Measurements from ENCODE around the gene CLINT1. TPM values are rescaled to one million over a fixed set of nuclear protein-coding genes. Genes with fewer than 3 reads are reported as not detected.

Gene CLINT1
- polyA plus RNA-seq, 2 of the 4 experiments (the other 2 are of a cell fraction): 89.7 to 185 TPM

DNA sequence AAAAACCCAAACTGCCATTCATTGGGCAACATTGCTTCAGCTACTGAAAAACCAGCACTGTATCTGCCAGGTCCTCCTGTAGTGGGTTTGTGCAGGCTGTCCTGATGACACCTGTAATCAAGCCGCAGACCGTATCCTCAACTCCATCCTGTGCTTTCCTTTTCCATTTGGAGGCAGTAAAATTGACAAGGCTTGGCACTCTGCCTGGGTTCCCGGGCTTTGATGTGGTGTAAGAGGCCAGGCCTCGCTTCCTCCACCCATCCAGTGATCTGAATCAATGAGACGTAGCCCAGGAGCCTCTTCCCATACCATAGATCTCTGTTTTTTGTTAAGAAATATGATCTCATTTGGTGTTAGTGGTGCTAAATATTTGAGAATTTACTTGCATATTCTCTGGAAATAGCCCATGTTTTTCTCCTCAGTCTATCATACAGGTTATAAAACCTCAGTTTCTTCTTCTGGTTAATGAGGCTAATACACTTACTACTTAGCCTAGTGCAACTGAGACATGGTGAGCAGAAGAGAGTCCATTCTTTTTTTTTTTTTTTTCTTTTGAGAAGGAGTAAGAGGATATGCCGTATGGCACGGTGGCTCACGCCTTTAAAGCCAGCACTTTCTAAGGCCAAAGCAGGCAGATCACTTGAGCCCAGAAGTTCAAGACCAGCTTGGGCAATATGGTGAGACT lies 80.7 kb downstream of the CLINT1 start:
- DNase-seq (ENCODE audit: low read depth in 1 of 2, low spot score in 1 of 2) (no peak), ATAC-seq (no peak), FAIRE-seq (no peak)
- no peak overlapping the region for H3K4me2 ChIP-seq
- POLR2A ChIA-PET: no interaction called here
- 75% methylated on average over 8 of the region's 8 CpGs for WGBS (ENCODE audit: missing lambda C conversion rate)
- TF ChIP-seq, protein P1, sequence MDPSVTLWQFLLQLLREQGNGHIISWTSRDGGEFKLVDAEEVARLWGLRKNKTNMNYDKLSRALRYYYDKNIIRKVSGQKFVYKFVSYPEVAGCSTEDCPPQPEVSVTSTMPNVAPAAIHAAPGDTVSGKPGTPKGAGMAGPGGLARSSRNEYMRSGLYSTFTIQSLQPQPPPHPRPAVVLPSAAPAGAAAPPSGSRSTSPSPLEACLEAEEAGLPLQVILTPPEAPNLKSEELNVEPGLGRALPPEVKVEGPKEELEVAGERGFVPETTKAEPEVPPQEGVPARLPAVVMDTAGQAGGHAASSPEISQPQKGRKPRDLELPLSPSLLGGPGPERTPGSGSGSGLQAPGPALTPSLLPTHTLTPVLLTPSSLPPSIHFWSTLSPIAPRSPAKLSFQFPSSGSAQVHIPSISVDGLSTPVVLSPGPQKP (IDR thresholded peaks at IDR 0.05; ENCODE audit: low read depth, low read length): no peak
- TF ChIP-seq BHLHE40 (IDR thresholded peaks at IDR 0.05; ENCODE audit: low read depth, low read length) (no peak), EP300 (IDR thresholded peaks at IDR 0.05) (no peak), POLR2A (IDR thresholded peaks at IDR 0.05; ENCODE audit: low read length) (no peak), JUN (IDR thresholded peaks at IDR 0.05) (no peak), POLR2AphosphoS2 (conservative IDR thresholded peaks at IDR 0.05; ENCODE audit: low read length) (no peak), TFCP2L1 (CRISPR knock-in tag; IDR thresholded peaks at IDR 0.05) (no peak), ESRRA (IDR thresholded peaks at IDR 0.05; ENCODE audit: borderline replicate concordance, low read length) (no peak), ZNF302 (CRISPR knock-in tag; IDR thresholded peaks at IDR 0.05) (no peak), SREBF2 (IDR thresholded peaks at IDR 0.05) (no peak), HDAC2 (IDR thresholded peaks at IDR 0.05) (no peak), MAZ (IDR thresholded peaks at IDR 0.05; ENCODE audit: borderline replicate concordance, low read depth, low read length) (no peak)
- TF ChIP-seq, protein P2, sequence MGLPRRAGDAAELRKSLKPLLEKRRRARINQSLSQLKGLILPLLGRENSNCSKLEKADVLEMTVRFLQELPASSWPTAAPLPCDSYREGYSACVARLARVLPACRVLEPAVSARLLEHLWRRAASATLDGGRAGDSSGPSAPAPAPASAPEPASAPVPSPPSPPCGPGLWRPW (IDR thresholded peaks at IDR 0.05): no peak
- no peak overlapping the region for H3K27ac ChIP-seq
- no peaks in the 10 kb centered on the region for H3K4me1 ChIP-seq
- CTCF ChIA-PET: interaction anchor here (0.7 to 1.8 kb wide), 2 partner anchors 450 to 484 kb away, joined by 3 to 5 read pairs; no protein-coding TSS in a partner anchor
- no peak overlapping the region for H3K4me3 ChIP-seq
- H3K9me3 ChIP-seq: no peaks in the 10 kb centered on the region

DNA sequence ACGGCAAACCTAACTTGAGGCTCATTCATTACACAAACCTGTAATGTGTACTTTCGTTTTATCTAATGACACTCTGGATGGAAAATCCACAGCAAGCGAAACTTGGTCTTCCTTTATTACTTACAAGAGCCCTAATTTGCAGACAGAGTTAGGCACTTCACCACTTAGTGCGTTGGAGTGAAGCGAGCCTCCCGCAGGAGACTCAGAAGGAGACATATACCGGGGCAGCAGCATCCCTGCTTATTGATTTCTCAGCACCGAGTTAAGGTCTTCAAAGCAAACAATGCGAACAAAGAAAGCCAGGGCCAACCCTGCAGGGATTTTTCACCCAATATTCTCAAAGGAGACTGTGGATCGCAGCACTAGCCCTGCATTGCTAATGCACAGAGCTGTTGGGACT lies 86.8 kb downstream of the CLINT1 start:
- Histone ChIP-seq H3K4me2 (no peak overlapping the region), H3K27ac (no peak overlapping the region), H3K4me3 (no peak overlapping the region), H3K9me3 (no peaks in the 10 kb centered on the region), H3K4me1 (0 out of 3 replicates have a peak, but pooled peaks cover 4% of the 10 kb centered on the region)
- CTCF ChIA-PET: interaction anchor here (1.2 to 2.4 kb wide), 2 partner anchors 10 to 12 kb away, joined by 4 to 18 read pairs; no protein-coding TSS in a partner anchor
- 83% methylated on average over 10 of the region's 10 CpGs for WGBS (ENCODE audit: missing lambda C conversion rate)
- ATAC-seq (no peak), DNase-seq (ENCODE audit: low read depth in 1 of 2, low spot score in 1 of 2) (no peak), FAIRE-seq (no peak)
- TF ChIP-seq POLR2AphosphoS2 (conservative IDR thresholded peaks at IDR 0.05; ENCODE audit: low read length): no peak
- POLR2A ChIA-PET: no interaction called here

DNA sequence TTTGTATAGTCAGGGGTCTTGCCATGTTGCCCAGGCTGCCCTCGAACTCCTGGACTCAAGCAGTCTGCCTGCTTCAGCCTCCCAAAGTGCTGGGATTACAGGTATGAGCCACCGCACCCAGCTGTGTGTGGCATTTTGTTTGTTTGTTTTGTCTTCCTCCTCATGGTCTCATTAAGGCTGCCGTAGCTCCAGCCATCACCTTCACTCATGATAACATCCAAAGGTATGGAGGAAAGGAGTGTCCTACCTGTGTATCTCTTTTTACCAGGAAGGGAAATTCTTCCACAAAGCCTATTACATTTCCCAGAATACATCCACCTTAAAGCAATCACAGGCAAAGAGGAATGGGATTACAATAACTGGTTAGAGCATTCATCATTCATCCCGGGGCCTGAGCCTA lies 88.3 kb downstream of the CLINT1 start:
- H3K9me3 ChIP-seq: no peaks in the 10 kb centered on the region
- ATAC-seq: no peak
- 53% methylated on average over 4 of the region's 4 CpGs for WGBS (ENCODE audit: missing lambda C conversion rate)
- no peak for TF ChIP-seq POLR2A (IDR thresholded peaks at IDR 0.05; ENCODE audit: low read length)
- TF ChIP-seq HOXA7 (CRISPR knock-in tag; IDR thresholded peaks at IDR 0.05): no peak
- no peak for FAIRE-seq
- H3K27ac ChIP-seq: no peak overlapping the region
- POLR2A ChIA-PET: no interaction called here
- no peak for DNase-seq (ENCODE audit: low read depth in 1 of 2, low spot score in 1 of 2)
- 0 out of 3 replicates have a peak, but pooled peaks cover 4% of the 10 kb centered on the region for H3K4me1 ChIP-seq
- H3K4me2 ChIP-seq: no peak overlapping the region
- no peak overlapping the region for H3K4me3 ChIP-seq
- CTCF ChIA-PET: interaction anchor here (1.1 kb wide), 1 partner anchor 9 kb away, joined by 6 read pairs; no protein-coding TSS in a partner anchor

DNA sequence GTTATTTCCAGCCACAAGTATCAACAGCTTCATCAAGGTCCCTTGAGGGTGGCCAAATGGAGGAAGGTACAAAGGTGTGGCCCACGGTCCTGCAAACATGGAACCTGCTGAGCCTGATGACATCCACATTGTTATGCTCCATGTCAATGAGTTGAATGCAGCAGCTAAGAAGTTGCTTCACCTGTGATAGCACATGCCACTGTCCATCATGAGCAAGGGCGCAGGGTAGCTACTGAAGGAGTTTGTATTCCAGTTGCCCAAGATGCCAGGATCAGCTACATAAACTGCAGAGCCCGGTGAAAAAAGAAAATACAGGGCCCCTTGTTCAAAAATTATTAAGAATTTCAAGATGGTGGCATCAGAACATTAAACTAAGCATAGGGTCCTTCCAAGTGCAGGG lies 91.3 kb downstream of the CLINT1 start:
- ATAC-seq (no peak), FAIRE-seq (no peak), DNase-seq (ENCODE audit: low read depth in 1 of 2, low spot score in 1 of 2) (no peak)
- Histone ChIP-seq H3K27ac (no peak overlapping the region; a peak in 1 of 6 replicates), H3K4me3 (no peak overlapping the region), H3K4me2 (no peak overlapping the region), H3K4me1 (0 out of 3 replicates have a peak, but pooled peaks cover 4% of the 10 kb centered on the region), H3K9me3 (no peaks in the 10 kb centered on the region)
- CTCF ChIA-PET: interaction anchor here (1.2 to 2.7 kb wide), 7 partner anchors 9 to 1339 kb away, joined by 3 to 10 read pairs (median 3); no protein-coding TSS in a partner anchor
- TF ChIP-seq, protein P3, sequence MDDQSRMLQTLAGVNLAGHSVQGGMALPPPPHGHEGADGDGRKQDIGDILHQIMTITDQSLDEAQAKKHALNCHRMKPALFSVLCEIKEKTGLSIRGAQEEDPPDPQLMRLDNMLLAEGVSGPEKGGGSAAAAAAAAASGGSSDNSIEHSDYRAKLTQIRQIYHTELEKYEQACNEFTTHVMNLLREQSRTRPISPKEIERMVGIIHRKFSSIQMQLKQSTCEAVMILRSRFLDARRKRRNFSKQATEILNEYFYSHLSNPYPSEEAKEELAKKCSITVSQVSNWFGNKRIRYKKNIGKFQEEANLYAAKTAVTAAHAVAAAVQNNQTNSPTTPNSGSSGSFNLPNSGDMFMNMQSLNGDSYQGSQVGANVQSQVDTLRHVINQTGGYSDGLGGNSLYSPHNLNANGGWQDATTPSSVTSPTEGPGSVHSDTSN (IDR thresholded peaks at IDR 0.05): no peak
- TF ChIP-seq SMC3 (IDR thresholded peaks at IDR 0.05) (no peak), GATA3 (IDR thresholded peaks at IDR 0.05; ENCODE audit: borderline replicate concordance) (no peak), FOXS1 (CRISPR knock-in tag; IDR thresholded peaks at IDR 0.05) (no peak), KDM5A (IDR thresholded peaks at IDR 0.05) (no peak), NR3C1 (IDR thresholded peaks at IDR 0.05) (no peak), BHLHE40 (IDR thresholded peaks at IDR 0.05; ENCODE audit: low read depth, low read length) (no peak), ZNF302 (CRISPR knock-in tag; IDR thresholded peaks at IDR 0.05) (no peak), HOXB13 (CRISPR knock-in tag; IDR thresholded peaks at IDR 0.05; ENCODE audit: low read depth) (no peak), HOXB5 (CRISPR knock-in tag; IDR thresholded peaks at IDR 0.05) (no peak), ZC3H11A (IDR thresholded peaks at IDR 0.05) (no peak), MYC (IDR thresholded peaks at IDR 0.05; ENCODE audit: borderline replicate concordance, low read length) (no peak)
- TF ChIP-seq, protein P1 (IDR thresholded peaks at IDR 0.05; ENCODE audit: low read depth, low read length): no peak
- TF ChIP-seq, protein P4, sequence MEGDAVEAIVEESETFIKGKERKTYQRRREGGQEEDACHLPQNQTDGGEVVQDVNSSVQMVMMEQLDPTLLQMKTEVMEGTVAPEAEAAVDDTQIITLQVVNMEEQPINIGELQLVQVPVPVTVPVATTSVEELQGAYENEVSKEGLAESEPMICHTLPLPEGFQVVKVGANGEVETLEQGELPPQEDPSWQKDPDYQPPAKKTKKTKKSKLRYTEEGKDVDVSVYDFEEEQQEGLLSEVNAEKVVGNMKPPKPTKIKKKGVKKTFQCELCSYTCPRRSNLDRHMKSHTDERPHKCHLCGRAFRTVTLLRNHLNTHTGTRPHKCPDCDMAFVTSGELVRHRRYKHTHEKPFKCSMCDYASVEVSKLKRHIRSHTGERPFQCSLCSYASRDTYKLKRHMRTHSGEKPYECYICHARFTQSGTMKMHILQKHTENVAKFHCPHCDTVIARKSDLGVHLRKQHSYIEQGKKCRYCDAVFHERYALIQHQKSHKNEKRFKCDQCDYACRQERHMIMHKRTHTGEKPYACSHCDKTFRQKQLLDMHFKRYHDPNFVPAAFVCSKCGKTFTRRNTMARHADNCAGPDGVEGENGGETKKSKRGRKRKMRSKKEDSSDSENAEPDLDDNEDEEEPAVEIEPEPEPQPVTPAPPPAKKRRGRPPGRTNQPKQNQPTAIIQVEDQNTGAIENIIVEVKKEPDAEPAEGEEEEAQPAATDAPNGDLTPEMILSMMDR (IDR thresholded peaks at IDR 0.05): no peak
- 69% methylated on average over 3 of the region's 3 CpGs for WGBS (ENCODE audit: missing lambda C conversion rate)
- POLR2A ChIA-PET: interaction anchor here (0.6 to 1.2 kb wide), 2 partner anchors 36 to 91 kb away, joined by 3 read pairs; partner anchors contain the start of gene THG1L
